DND-41 (cell line): ENCODE measurements around the gene SCLY.

Source experiments
- ATAC-seq: fragments of 200-7000 bp; cut with Tn5 transposase; 3 replicates; pipeline ENCODE4 v1.9.1; 2021; ENCODE audit warnings: low read depth; ENCODE audit not compliant: insufficient read depth
- DNase-seq: peaks from one replicate; pipeline ENCODE4 v3.0.0-alpha.2; 2020
- H2AFZ ChIP-seq: 2 replicates; pipeline ENCODE4 v1.6.0; 2012; ENCODE audit warnings: low read depth, low read length
- H3K27ac ChIP-seq: 2 replicates; pipeline ENCODE4 v1.5.1; 2012; ENCODE audit warnings: low read length, inconsistent platforms
- H3K27me3 ChIP-seq: fragments of 200-600 bp; sonication (generic); 2 replicates; pipeline ENCODE4 v1.6.0; 2012; ENCODE audit warnings: low read length, mild to moderate bottlenecking, inconsistent platforms; ENCODE audit not compliant: insufficient read depth, poor library complexity
- H3K36me3 ChIP-seq: 2 replicates; pipeline ENCODE4 v1.5.1; 2012; ENCODE audit warnings: low read length, inconsistent platforms; ENCODE audit not compliant: insufficient read depth
- H3K4me1 ChIP-seq: 2 replicates; pipeline ENCODE4 v1.5.1; 2012; ENCODE audit warnings: mild to moderate bottlenecking, low read length; ENCODE audit not compliant: insufficient read depth
- H3K4me2 ChIP-seq: 2 replicates; pipeline ENCODE4 v1.6.0; 2012; ENCODE audit warnings: mild to moderate bottlenecking, moderate library complexity, low read length, inconsistent platforms; ENCODE audit not compliant: insufficient read depth
- H3K4me3 ChIP-seq, 2 experiments: fragments of 200-600 bp in 1 of 2; shearing (Covaris generic) in 1 of 2; 2 replicates each; pipeline ENCODE4 v1.5.1; 2012 to 2016; ENCODE audit warnings: inconsistent platforms in 2 of 2, low read length in 2 of 2, mild to moderate bottlenecking in 2 of 2, low read depth in 1 of 2, moderate library complexity in 1 of 2
- H3K79me2 ChIP-seq: 2 replicates; pipeline ENCODE4 v1.6.0; 2012; ENCODE audit warnings: low read length, inconsistent platforms; ENCODE audit not compliant: insufficient read depth
- H3K9ac ChIP-seq: 2 replicates; pipeline ENCODE4 v1.6.0; 2012; ENCODE audit warnings: low read depth, mild to moderate bottlenecking, inconsistent platforms, low read length, moderate library complexity
- H3K9me3 ChIP-seq: 2 replicates; pipeline ENCODE4 v1.5.1; 2012; ENCODE audit warnings: low read length, moderate library complexity, mild to moderate bottlenecking, inconsistent platforms; ENCODE audit not compliant: insufficient read depth, severe bottlenecking
- H4K20me1 ChIP-seq: 2 replicates; pipeline ENCODE4 v1.6.0; 2012; ENCODE audit warnings: low read length; ENCODE audit not compliant: insufficient read depth
- EZH2 ChIP-seq: IDR thresholded peaks from 3 replicates; pipeline ENCODE4 v1.6.1; 2012; ENCODE audit warnings: borderline replicate concordance, low read depth, mild to moderate bottlenecking, moderate library complexity, low read length, inconsistent platforms; ENCODE audit not compliant: severe bottlenecking
- TF ChIP-seq, protein P1 (sequence below): IDR thresholded peaks from 2 replicates; pipeline ENCODE4 v1.5.1; 2012; ENCODE audit warnings: borderline replicate concordance, low read length, moderate library complexity, mild to moderate bottlenecking; ENCODE audit not compliant: poor library complexity, severe bottlenecking; ENCODE audit errors: extremely low read depth

The SCLY gene

DNA sequence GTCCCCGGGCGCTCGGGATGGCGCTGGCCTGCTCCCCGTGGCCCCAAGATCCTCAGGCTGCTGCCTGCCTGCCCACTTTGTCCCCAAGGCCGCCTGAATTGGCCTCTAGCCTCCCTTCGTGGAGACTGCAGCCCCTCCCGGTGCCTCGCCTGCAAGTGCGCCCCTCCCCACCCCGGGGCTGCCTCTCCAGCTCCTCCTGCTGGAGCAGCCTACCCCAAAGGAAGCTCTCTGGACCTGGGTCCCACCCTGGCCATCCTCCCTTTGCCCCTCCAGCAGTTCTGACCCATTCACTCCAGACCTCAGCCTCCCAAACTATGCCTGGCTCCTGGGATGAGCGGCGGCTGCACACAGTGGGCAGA, 45.5 kb downstream of the SCLY start:
- no peak for ATAC-seq
- Histone ChIP-seq H3K79me2 (no peaks in the 10 kb centered on the region), H3K4me3 (no peak overlapping the region), H2AFZ (no peak overlapping the region), H3K4me2 (no peak overlapping the region), H3K9me3 (no peaks in the 10 kb centered on the region), H3K4me1 (peaks cover 24% of the 10 kb centered on the region), H4K20me1 (no peaks in the 10 kb centered on the region), H3K9ac (no peak overlapping the region), H3K27ac (no peak overlapping the region), H3K36me3 (no peaks in the 10 kb centered on the region), H3K27me3 (no peaks in the 10 kb centered on the region)
- TF ChIP-seq EZH2: no peak
- TF ChIP-seq, protein P1, sequence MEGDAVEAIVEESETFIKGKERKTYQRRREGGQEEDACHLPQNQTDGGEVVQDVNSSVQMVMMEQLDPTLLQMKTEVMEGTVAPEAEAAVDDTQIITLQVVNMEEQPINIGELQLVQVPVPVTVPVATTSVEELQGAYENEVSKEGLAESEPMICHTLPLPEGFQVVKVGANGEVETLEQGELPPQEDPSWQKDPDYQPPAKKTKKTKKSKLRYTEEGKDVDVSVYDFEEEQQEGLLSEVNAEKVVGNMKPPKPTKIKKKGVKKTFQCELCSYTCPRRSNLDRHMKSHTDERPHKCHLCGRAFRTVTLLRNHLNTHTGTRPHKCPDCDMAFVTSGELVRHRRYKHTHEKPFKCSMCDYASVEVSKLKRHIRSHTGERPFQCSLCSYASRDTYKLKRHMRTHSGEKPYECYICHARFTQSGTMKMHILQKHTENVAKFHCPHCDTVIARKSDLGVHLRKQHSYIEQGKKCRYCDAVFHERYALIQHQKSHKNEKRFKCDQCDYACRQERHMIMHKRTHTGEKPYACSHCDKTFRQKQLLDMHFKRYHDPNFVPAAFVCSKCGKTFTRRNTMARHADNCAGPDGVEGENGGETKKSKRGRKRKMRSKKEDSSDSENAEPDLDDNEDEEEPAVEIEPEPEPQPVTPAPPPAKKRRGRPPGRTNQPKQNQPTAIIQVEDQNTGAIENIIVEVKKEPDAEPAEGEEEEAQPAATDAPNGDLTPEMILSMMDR: peak; percentile 9
- no peak for DNase-seq

DNA sequence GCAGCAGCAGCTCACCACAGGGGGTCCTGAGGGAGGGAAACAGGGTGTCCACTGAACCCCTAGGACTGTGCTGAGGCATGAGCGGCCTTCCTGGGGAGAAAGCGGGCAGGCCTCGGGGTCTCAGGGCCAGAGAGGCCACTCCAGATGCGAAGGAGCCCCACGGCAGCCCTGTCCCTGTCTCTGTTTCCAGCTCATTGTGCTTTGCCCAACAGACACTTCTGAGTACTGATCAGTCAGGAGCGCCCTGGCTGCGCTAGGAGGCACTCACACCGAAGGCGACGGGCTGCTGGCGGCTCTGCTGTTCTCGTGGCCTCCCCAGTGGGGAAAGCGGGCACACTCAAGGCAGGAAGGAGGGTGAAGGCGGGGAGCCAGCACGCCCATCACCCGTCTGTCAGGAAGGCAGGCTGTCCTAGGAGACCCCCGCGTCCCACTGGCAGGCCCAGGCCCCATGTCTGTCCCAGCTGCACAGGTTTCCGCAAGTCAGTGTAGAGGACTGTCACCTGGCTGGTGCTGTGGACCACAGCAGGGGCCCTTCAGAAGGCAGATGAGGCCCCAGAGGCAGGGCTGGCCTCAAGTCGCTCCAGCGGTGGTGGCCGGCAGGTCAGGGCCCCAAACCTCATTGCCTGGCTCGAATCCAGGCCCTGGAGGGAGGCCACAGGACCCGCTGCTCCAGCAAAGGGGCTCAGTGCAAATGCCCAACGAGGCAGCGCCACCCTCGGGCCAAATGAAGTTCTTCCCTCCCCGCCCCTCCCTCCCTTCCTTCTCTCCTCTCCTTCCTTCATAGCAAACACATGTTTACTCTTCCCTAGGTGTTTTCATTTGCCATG, 46.1 kb downstream of the SCLY start:
- Histone ChIP-seq H3K9me3 (no peaks in the 10 kb centered on the region), H3K79me2 (no peaks in the 10 kb centered on the region), H3K27ac (no peak overlapping the region), H4K20me1 (no peaks in the 10 kb centered on the region), H3K4me3 (no peak overlapping the region), H3K4me2 (no peak overlapping the region), H3K9ac (no peak overlapping the region), H3K4me1 (peaks cover 24% of the 10 kb centered on the region), H3K36me3 (no peaks in the 10 kb centered on the region), H3K27me3 (no peaks in the 10 kb centered on the region), H2AFZ (no peak overlapping the region)
- no peak for DNase-seq
- TF ChIP-seq, protein P1: peak; percentile 31
- no peak for TF ChIP-seq EZH2
- no peak for ATAC-seq

DNA sequence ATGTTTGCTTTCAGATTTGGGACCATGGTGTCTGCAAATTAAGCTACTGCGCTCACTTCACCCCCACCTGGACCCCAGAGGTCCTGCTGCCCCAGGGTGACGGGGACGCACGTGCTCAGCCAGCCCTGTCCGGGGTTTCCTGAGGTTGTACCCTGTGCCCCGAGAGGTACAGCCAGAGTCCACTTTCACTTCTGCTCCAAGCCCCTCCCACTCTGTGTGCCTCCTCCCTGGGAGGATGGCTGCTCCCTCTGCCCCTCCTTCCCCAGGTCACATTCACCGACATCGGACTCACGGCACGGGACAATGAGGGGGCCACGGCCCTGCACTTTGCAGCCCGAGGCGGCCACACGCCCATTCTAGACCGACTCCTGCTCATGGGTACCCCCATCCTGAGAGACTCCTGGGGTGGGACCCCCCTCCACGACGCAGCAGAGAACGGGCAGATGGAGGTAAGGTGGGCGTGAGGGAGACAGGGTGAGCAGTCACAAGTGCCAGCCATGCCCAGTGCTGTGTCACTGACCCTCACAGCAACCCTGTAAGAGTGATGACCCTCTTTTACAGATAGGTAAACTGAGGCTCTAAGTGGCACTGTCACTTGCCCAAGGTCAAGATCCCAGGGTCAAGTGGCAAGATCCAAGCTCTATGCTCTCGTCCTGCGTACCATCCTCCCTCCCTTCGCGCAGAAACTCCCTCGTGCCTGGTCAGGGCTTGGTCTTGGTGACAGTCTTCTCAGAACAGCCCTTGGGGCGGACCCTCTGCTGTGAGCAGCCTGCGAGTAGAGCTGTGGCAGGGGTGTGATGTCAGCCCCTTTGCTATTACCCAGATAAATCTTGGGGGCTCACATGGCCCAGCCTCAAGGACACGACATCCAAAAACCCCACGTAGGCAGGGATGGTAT, 47.0 kb downstream of the SCLY start:
- Histone ChIP-seq H3K79me2 (no peaks in the 10 kb centered on the region), H3K9me3 (peaks cover 3% of the 10 kb centered on the region), H2AFZ (no peak overlapping the region), H4K20me1 (no peaks in the 10 kb centered on the region), H3K4me3 (no peak overlapping the region), H3K4me2 (no peak overlapping the region; the same call in 1 of the 2 replicates), H3K36me3 (no peaks in the 10 kb centered on the region), H3K4me1 (peaks cover 24% of the 10 kb centered on the region), H3K27me3 (no peaks in the 10 kb centered on the region), H3K27ac (no peak overlapping the region), H3K9ac (no peak overlapping the region)
- ATAC-seq (no peak), DNase-seq (no peak)
- TF ChIP-seq, protein P1: no peak
- TF ChIP-seq EZH2: no peak
